Body of pancreas (tissue), 4 donors: ENCODE results near the gene SUN3. TPM values are rescaled to one million over a fixed set of nuclear protein-coding genes. Genes with fewer than 3 reads are reported as not detected.

ENCODE experiments used
- ATAC-seq: fragments of 150-250 bp; one replicate; pipeline ENCODE4 v1.9.1; 2016
- DNase-seq, 4 donors: peaks; one replicate each; pipeline ENCODE4 v3.0.0-alpha.2; 2019
- H3K27ac ChIP-seq, 4 donors: fragments of 200-600 bp; sonication (generic); 1 replicate in 3 of 4; 2 replicates in 1 of 4; pipeline versions ENCODE4 v1.5.1 to v1.6.1; 2016 to 2019; ENCODE audit warnings: mild to moderate bottlenecking in 1 of 4, mixed read lengths in 1 of 4, moderate library complexity in 1 of 4
- H3K27me3 ChIP-seq, 2 donors: fragments of 200-600 bp; sonication (generic); one replicate each; pipeline ENCODE4 v1.6.0; 2016; ENCODE audit warnings: mild to moderate bottlenecking in 1 of 2
- H3K36me3 ChIP-seq, 2 donors: fragments of 200-600 bp; sonication (generic); replicated peaks in 1 of 2; 2 replicates each; pipeline ENCODE4 v1.5.1; 2016; ENCODE audit warnings: low read depth in 2 of 2; ENCODE audit not compliant: insufficient read depth in 1 of 2
- H3K4me1 ChIP-seq: fragments of 200-600 bp; sonication (generic); one replicate; pipeline ENCODE4 v1.6.0; 2016
- H3K4me3 ChIP-seq, 2 donors: fragments of 200-600 bp; sonication (generic); 1 replicate in 1 of 2; 2 replicates in 1 of 2; pipeline ENCODE4 v1.5.1; 2016 to 2019
- H3K9me3 ChIP-seq, 3 donors: fragments of 200-600 bp; sonication (generic); 1 replicate in 2 of 3; 2 replicates in 1 of 3; pipeline ENCODE4 v1.5.1; 2016
- POLR2A ChIP-seq, 3 donors: fragments of 450-650 bp; IDR thresholded peaks; one replicate each; pipeline ENCODE4 v1.6.1; 2016; ENCODE audit warnings: antibody characterized with exemption in 3 of 3, mild to moderate bottlenecking in 2 of 3
- WGBS, 2 donors: methylation state at CpG; one replicate each; pipeline ENCODE4 v1.1.5; 2017; 5-methylcytosine and 5-hydroxymethylcytosine counted together
- intact Hi-C: fragments of 100-400 bp; cut with DNase I; formaldehyde crosslinking; loops from one replicate; pipeline ENCODE4 v1.15.1; 2023
- total RNA-seq, 2 donors: library from RNA; depleted of rRNA; stranded (reverse); fragments of >200 nt; gene quantifications; one replicate each; pipeline ENCODE4 v1.1.0, GENCODE V29; 2016
- TF ChIP-seq, protein P1 (sequence below), 7 experiments: fragments of 450-650 bp in 4 of 7; fragments of 200-600 bp in 3 of 7; sonication (generic) in 3 of 7; IDR thresholded peaks; one replicate each; pipeline ENCODE4 v1.5.1; 2016 to 2019; ENCODE audit warnings: antibody characterized with exemption in 7 of 7

Gene SUN3
- total RNA-seq, 2 donors from 2014 or later = not detected

DNA sequence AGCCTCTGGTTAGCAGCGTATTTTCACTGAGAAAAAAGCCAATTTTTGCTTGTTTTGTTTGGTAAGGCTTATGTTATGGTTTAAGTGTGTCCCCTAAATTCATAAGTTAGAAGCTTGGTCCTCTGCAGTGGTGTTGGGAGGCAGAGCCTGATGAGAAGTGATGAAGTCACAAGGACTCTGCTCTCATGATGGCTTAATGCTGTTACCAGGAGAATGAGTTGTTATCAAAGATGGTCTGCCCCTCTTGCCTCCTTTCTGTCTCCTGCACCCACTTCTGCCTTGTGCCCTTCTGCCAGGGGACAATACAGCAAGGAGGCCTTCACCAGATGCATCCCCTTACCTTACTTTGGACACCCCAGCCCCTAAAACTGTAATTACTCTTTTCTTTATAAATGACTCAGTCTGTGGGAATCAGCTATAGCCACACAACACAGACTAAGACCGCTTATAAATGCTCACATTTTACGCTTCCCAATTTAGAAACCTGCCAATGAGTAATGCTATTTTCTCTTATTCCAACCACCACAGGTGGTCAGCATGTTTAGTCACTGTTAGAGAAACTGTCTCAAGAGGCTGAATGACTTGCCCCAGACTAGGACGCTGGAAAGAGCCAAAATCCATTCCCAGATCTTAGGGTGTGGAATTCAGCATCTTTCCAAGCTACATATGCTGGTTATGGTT, 74.5 kb downstream of the SUN3 start:
- intact Hi-C loops = no loop called here
- H3K4me1 ChIP-seq = no peaks in the 10 kb centered on the region
- WGBS, 2 donors = 93% methylated on average over 4 of the region's 4 CpGs

DNA sequence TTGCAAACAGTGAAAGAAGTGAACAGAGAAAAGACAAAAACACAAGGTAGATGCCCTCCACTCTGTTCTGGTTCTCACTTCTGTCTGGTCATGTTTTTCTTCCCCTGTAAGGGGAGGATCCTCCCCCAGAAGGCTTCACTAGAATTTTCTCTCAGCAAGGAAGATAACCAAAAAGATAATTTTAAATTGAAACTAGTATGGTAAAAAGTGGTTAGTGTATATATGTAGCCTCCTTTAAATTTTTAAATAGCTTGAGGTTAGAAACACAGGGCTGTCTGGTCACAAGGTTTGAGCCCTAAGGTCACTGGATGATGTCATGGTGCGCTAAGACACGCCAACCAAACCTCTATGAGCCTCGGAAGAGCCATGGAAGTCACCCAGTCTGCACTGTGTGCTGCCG, 75.1 kb downstream of the SUN3 start:
- TF ChIP-seq, protein P1, sequence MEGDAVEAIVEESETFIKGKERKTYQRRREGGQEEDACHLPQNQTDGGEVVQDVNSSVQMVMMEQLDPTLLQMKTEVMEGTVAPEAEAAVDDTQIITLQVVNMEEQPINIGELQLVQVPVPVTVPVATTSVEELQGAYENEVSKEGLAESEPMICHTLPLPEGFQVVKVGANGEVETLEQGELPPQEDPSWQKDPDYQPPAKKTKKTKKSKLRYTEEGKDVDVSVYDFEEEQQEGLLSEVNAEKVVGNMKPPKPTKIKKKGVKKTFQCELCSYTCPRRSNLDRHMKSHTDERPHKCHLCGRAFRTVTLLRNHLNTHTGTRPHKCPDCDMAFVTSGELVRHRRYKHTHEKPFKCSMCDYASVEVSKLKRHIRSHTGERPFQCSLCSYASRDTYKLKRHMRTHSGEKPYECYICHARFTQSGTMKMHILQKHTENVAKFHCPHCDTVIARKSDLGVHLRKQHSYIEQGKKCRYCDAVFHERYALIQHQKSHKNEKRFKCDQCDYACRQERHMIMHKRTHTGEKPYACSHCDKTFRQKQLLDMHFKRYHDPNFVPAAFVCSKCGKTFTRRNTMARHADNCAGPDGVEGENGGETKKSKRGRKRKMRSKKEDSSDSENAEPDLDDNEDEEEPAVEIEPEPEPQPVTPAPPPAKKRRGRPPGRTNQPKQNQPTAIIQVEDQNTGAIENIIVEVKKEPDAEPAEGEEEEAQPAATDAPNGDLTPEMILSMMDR (IDR thresholded peaks at IDR 0.05) = no peak
- TF ChIP-seq POLR2A (IDR thresholded peaks at IDR 0.05) = no peak
- Histone ChIP-seq H3K36me3 (peaks cover 0 to 3% of the 10 kb centered on the region in 2 donors), H3K9me3 (no peaks in the 10 kb centered on the region), H3K27me3 (no peaks in the 10 kb centered on the region), H3K4me1 (no peaks in the 10 kb centered on the region), H3K27ac (no peak overlapping the region), H3K4me3 (no peak overlapping the region)
- intact Hi-C loops = no loop called here
- DNase-seq (no peak), ATAC-seq (no peak)
- 77 to 82% methylated on average over 4 of the region's 4 CpGs for WGBS, 2 donors

More for the DNA sequence above, 74.5 kb downstream of the SUN3 start:
- Histone ChIP-seq H3K4me3 (no peak overlapping the region), H3K27me3 (no peaks in the 10 kb centered on the region), H3K36me3 (peaks cover 0 to 3% of the 10 kb centered on the region in 2 donors), H3K27ac (no peak overlapping the region), H3K9me3 (no peaks in the 10 kb centered on the region)
- no peak for ATAC-seq
- TF ChIP-seq, protein P1 (IDR thresholded peaks at IDR 0.05) = no peak
- no peak for TF ChIP-seq POLR2A (IDR thresholded peaks at IDR 0.05)
- DNase-seq = no peak

DNA sequence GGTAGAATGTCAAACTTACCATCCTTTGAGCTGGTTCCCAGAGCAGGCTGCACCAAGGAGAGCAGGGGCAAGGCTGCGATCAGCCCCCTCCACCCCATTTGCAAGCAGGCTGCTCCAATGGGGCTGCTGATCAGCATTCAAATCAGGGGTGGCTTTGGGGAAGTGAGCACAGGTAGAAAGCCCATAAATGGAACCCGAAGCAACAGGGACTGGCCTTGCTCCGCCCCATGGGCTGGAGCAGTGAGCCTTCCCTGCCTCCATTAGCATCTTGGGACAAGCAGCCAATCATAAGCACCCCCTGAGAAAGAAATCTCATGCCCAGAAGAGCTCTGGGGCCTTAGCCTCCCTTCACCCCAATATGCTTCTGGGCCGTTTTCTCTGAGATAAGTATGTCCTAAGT, 76.7 kb downstream of the SUN3 start:
- H3K36me3 ChIP-seq = peaks cover 0 to 3% of the 10 kb centered on the region in 2 donors
- ATAC-seq (no peak), DNase-seq (no peak)
- H3K27me3 ChIP-seq = no peaks in the 10 kb centered on the region
- no peaks in the 10 kb centered on the region for H3K9me3 ChIP-seq
- intact Hi-C loops = no loop called here
- TF ChIP-seq POLR2A (IDR thresholded peaks at IDR 0.05) = no peak
- TF ChIP-seq, protein P1 (IDR thresholded peaks at IDR 0.05) = no peak
- WGBS, 2 donors = 73 to 78% methylated on average over 4 of the region's 4 CpGs
- H3K4me3 ChIP-seq = no peak overlapping the region
- H3K27ac ChIP-seq = no peak overlapping the region
- H3K4me1 ChIP-seq = no peaks in the 10 kb centered on the region

DNA sequence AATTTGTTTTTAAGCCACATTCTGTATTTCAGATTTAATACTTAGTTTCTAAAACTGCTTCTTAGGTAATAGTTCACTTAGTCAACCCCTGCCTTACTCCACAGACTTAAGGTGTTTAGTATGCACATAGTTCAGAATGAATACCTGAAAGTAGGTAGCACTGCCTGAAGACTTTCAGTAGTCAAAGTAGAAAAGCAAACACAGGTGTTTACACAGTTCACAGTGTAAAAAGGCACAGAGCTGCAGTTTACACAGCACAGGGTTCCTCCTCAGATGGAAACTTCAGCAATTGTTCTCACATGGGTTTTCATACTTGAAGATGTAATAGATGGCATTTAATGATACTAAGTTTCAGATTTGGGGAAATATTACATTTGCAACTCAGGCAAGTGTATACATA, 77.5 kb downstream of the SUN3 start:
- H3K36me3 ChIP-seq = peaks cover 0 to 3% of the 10 kb centered on the region in 2 donors
- ATAC-seq = no peak
- DNase-seq = no peak
- no peaks in the 10 kb centered on the region for H3K27me3 ChIP-seq
- H3K9me3 ChIP-seq = no peaks in the 10 kb centered on the region
- no peaks in the 10 kb centered on the region for H3K4me1 ChIP-seq
- no peak overlapping the region for H3K27ac ChIP-seq
- TF ChIP-seq, protein P1 (IDR thresholded peaks at IDR 0.05) = no peak
- H3K4me3 ChIP-seq = no peak overlapping the region
- intact Hi-C loops = no loop called here

DNA sequence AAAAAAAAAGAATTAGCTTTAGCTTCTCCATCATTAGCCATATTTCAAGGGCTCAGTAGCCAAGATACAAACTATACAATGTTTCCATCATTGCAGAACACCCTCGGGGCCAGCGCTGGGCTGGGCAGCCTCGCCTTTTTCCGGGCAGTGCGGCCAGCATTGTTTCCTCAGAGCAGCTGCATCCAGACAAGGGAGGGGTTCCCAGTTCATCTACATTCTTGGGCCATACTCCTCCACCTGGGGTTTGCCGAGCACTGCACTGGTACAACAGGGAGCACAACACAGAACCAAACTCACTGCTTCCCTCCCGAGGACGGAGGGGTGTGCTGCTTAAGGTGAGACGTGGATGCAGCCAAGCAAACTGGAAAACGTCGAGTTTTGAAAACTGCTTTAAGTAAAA, 78.2 kb downstream of the SUN3 start:
- H3K27me3 ChIP-seq = no peaks in the 10 kb centered on the region
- H3K27ac ChIP-seq = no peak overlapping the region
- DNase-seq = no peak
- intact Hi-C loops = no loop called here
- 70 to 72% methylated on average over 11 of the region's 11 CpGs for WGBS, 2 donors
- H3K4me3 ChIP-seq = no peak overlapping the region
- H3K9me3 ChIP-seq = no peaks in the 10 kb centered on the region
- no peak for ATAC-seq
- peaks cover 0 to 3% of the 10 kb centered on the region in 2 donors for H3K36me3 ChIP-seq
- H3K4me1 ChIP-seq = no peaks in the 10 kb centered on the region
- TF ChIP-seq, protein P1 (IDR thresholded peaks at IDR 0.05) = no peak
- no peak for TF ChIP-seq POLR2A (IDR thresholded peaks at IDR 0.05)
